Left lobe of liver (tissue), 2 donors: Measurements from ENCODE around the gene TANK. TPM values are rescaled to one million over a fixed set of nuclear protein-coding genes. Genes with fewer than 3 reads are reported as not detected.

Experiments used
- ATAC-seq: fragments of 200-7000 bp; cut with Tn5 transposase; one replicate; pipeline ENCODE4 v1.9.1; 2020; ENCODE audit warnings: mild to moderate bottlenecking, moderate library complexity
- DNase-seq: peaks from one replicate; pipeline ENCODE4 v3.0.0-alpha.2; 2020; ENCODE audit warnings: low spot score
- total RNA-seq: library from RNA; stranded (reverse); gene quantifications from one replicate; pipeline ENCODE4 v1.2.1, GENCODE V29; 2021
- donor health status: DM: no; HTN: no; CAD: no; lungs with moderate emphysema.
- donor health status: DM: no; HTN: yes; CAD: no.

The TANK gene
- total RNA-seq, 1 donor from 2014 or later: 28.1 TPM

- DNase-seq (no peak), ATAC-seq (peak; percentile 82)
These were observed 63.0 kb downstream of the TANK start for GRCh38 chr2:161223139-161223732.

- ATAC-seq: no peak
- DNase-seq: no peak
These were observed 68.4 kb downstream of the TANK start for GRCh38 chr2:161228511-161229240.

GRCh38 chr2:161230959-161231358 is 70.7 kb downstream of the TANK start:
- DNase-seq (no peak), ATAC-seq (no peak)

GRCh38 chr2:161232571-161232970 is 72.3 kb downstream of the TANK start:
- DNase-seq: no peak
- no peak for ATAC-seq

- DNase-seq: no peak
- ATAC-seq: no peak
These were observed 73.7 kb downstream of the TANK start for GRCh38 chr2:161233858-161234431.

- no peak for DNase-seq
- no peak for ATAC-seq
These were observed 74.4 kb downstream of the TANK start for GRCh38 chr2:161234627-161235026.

- ATAC-seq (peak; percentile 68), DNase-seq (peak; percentile 61)
These were observed 77.4 kb downstream of the TANK start for GRCh38 chr2:161237392-161238264.

GRCh38 chr2:161238265-161238559 is 78.0 kb downstream of the TANK start:
- ATAC-seq (no peak), DNase-seq (no peak)

- peak; percentile 81 for ATAC-seq
- DNase-seq: peak; percentile 69
These were observed 78.5 kb downstream of the TANK start for GRCh38 chr2:161238560-161239325.

- ATAC-seq (no peak), DNase-seq (no peak)
These were observed 79.3 kb downstream of the TANK start for GRCh38 chr2:161239326-161240109.

GRCh38 chr2:161241894-161242293 is 81.7 kb downstream of the TANK start:
- no peak for ATAC-seq
- no peak for DNase-seq

GRCh38 chr2:161243312-161243711 is 83.1 kb downstream of the TANK start:
- ATAC-seq: no peak
- DNase-seq: no peak

- DNase-seq (no peak), ATAC-seq (no peak)
These were observed 83.7 kb downstream of the TANK start for GRCh38 chr2:161243905-161244304.

GRCh38 chr2:161244387-161245260 is 84.4 kb downstream of the TANK start:
- peak; percentile 67 for DNase-seq
- ATAC-seq: peak; percentile 97

- ATAC-seq (no peak), DNase-seq (no peak)
These were observed 85.0 kb downstream of the TANK start for GRCh38 chr2:161245261-161245553.

GRCh38 chr2:161245671-161246070 is 85.4 kb downstream of the TANK start:
- ATAC-seq (no peak), DNase-seq (no peak)

- DNase-seq: no peak
- ATAC-seq: no peak
These were observed 86.1 kb downstream of the TANK start for GRCh38 chr2:161246281-161246680.

- ATAC-seq: peak; percentile 98
- no peak for DNase-seq
These were observed 90.7 kb downstream of the TANK start for GRCh38 chr2:161250864-161251436.
